Cardiac muscle cell (in vitro differentiated cells and primary cell): Measurements from ENCODE around the gene ALK. TPM values are rescaled to one million over a fixed set of nuclear protein-coding genes. Genes with fewer than 3 reads are reported as not detected.

Experiments used
- DNase-seq, 2 donors: peaks; one replicate each; pipeline versions ENCODE4 v3.0.0 to v3.0.0-alpha.2; 2010 to 2017; ENCODE audit warnings: low read depth in 1 of 2, low spot score in 1 of 2
- H3K27ac ChIP-seq: fragments of 200-600 bp; sonication (generic); 2 replicates; pipeline ENCODE4 v1.5.1; 2016
- H3K27me3 ChIP-seq: fragments of 200-600 bp; sonication (generic); 2 replicates; pipeline ENCODE4 v1.6.0; 2016; ENCODE audit warnings: control low read depth
- H3K36me3 ChIP-seq: fragments of 200-600 bp; sonication (generic); 2 replicates; pipeline ENCODE4 v1.5.1; 2016; ENCODE audit warnings: control low read depth
- H3K4me1 ChIP-seq: fragments of 200-600 bp; sonication (generic); 2 replicates; pipeline ENCODE4 v1.8.1; 2017; ENCODE audit warnings: low read depth, mild to moderate bottlenecking, mixed run types
- H3K4me3 ChIP-seq: fragments of 200-600 bp; sonication (generic); 2 replicates; pipeline ENCODE4 v1.5.1; 2016; ENCODE audit warnings: mild to moderate bottlenecking
- H3K9me3 ChIP-seq: fragments of 200-600 bp; sonication (generic); 2 replicates; pipeline ENCODE4 v1.5.1; 2017; ENCODE audit warnings: low read depth, mild to moderate bottlenecking, control low read depth
- polyA plus RNA-seq: library from polyadenylated mRNA; unstranded; fragments of >200 nt; fragmentation: Nextera tagmentation; extraction: Ambion mirVana; gene quantifications from 2 replicates; pipeline ENCODE4 v1.2.1, GENCODE V29; 2016
- total RNA-seq: library from RNA; depleted of rRNA; stranded (reverse); fragments of >200 nt; gene quantifications from 2 replicates; pipeline ENCODE4 v1.2.3, GENCODE V29; 2016
- TF ChIP-seq, protein P1 (sequence below): IDR thresholded peaks from 2 replicates; pipeline ENCODE4 v1.5.1; 2012; ENCODE audit warnings: low read depth, mild to moderate bottlenecking, low read length

The ALK gene
- total and polyA plus RNA-seq, 2 experiments from 2014 or later: 1.8 to 4.3 TPM

DNA sequence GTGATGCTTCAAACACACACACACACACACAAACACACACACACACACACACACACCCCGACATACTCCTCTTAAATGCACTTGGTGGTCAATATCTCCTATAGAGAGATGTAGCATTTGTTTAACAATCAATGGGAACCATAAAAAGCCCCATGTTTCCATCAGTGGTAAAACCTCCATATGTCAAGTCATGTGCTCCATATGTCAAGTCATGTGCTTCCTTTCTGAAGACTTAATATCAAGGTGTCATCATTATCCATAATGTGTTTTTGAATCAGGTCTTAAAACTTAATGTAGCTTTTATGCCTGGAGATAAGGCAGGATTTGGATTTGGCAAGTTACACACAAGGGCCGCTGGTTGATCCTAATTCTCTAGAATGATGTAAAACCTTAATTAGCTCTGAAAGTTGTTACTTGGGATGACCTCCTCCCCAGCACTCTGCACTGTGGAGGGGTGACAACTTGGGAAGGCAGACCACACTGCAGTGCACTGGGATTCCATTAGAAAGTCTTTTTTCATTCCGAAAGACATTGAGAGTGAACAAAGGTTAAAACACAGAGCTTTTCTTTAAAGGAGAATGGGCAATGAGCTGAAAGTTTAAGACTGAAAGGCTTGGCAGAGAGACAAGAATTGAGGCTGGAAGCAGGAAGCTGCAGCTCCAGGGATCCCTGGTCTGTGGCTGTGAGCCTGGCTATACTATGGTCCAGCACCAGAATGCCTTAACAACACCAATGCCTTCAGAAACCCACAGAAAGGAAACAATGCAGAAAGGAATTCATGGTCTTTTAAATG is 26.4 kb downstream of the ALK start:
- H3K9me3 ChIP-seq: no peaks in the 10 kb centered on the region
- H3K27ac ChIP-seq: no peak overlapping the region

DNA sequence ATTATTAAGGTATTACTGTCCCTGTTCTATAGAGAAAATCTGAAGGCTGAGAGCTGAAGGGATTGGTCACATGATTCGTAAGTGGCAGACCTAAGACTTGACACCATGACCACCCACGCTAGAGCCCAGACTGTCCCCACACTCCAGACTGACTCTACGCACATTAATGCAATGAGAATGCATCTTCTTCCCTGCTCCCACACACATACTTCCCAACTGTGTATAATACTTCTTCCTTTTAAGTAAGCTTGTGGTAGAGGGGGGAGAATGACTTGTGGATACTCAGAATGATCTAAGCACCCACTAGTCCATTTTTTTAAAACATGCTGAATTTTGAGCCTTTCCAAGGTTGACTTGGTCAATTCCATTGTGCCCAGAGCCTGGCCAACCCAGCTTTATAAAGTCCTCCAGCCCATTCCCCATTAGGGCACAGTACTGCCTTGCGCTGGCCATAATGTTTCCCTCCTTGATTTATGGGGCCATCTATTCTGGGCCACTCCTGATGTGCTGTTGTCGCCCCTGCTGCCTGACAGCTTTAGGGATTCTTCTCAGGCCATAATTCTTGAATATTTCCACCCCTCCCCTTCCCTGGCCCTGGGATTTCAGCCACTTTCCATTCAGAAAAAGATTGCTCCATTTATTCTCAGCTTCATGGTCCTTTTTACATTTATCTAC is 28.7 kb downstream of the ALK start:
- TF ChIP-seq, protein P1, sequence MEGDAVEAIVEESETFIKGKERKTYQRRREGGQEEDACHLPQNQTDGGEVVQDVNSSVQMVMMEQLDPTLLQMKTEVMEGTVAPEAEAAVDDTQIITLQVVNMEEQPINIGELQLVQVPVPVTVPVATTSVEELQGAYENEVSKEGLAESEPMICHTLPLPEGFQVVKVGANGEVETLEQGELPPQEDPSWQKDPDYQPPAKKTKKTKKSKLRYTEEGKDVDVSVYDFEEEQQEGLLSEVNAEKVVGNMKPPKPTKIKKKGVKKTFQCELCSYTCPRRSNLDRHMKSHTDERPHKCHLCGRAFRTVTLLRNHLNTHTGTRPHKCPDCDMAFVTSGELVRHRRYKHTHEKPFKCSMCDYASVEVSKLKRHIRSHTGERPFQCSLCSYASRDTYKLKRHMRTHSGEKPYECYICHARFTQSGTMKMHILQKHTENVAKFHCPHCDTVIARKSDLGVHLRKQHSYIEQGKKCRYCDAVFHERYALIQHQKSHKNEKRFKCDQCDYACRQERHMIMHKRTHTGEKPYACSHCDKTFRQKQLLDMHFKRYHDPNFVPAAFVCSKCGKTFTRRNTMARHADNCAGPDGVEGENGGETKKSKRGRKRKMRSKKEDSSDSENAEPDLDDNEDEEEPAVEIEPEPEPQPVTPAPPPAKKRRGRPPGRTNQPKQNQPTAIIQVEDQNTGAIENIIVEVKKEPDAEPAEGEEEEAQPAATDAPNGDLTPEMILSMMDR: no peak
- Histone ChIP-seq H3K4me1 (no peaks in the 10 kb centered on the region), H3K9me3 (no peaks in the 10 kb centered on the region), H3K4me3 (no peak overlapping the region), H3K27ac (no peak overlapping the region), H3K36me3 (no peaks in the 10 kb centered on the region), H3K27me3 (peaks cover 47% of the 10 kb centered on the region)
- no peak for DNase-seq

More for the DNA sequence above, 26.4 kb downstream of the ALK start:
- Histone ChIP-seq H3K4me1 (no peaks in the 10 kb centered on the region), H3K36me3 (no peaks in the 10 kb centered on the region), H3K4me3 (no peak overlapping the region), H3K27me3 (peaks cover 64% of the 10 kb centered on the region)
- DNase-seq: no peak
- TF ChIP-seq, protein P1: no peak

- Histone ChIP-seq H3K27ac (no peak overlapping the region), H3K9me3 (no peaks in the 10 kb centered on the region), H3K4me3 (no peak overlapping the region), H3K36me3 (no peaks in the 10 kb centered on the region), H3K27me3 (no peaks in the 10 kb centered on the region), H3K4me1 (no peaks in the 10 kb centered on the region)
- no peak for DNase-seq
- TF ChIP-seq, protein P1: no peak
Measured at GRCh38 chr2:29881089-29881730, 40.2 kb downstream of the ALK start.

DNA sequence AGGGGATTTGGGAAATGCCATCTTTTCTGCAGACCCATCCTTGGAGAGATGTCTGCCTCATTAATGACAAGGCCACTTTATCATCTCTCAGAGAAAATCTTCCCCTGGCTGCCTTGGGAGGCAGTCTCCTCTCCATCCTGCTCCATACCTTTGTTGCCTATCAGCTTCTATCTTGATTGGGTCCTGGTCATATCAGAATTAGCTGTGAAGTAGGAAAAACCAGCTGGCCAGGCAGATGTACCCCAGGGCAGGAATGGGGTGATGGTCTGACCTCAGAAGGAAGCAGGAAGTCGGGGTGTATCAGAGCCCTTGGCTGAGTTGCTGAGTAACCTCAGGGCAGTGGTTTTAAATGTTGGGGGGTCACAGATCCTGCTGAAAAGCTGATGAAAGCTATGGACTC is 41.3 kb downstream of the ALK start:
- Histone ChIP-seq H3K27me3 (no peaks in the 10 kb centered on the region), H3K9me3 (no peaks in the 10 kb centered on the region), H3K27ac (no peak overlapping the region), H3K4me1 (no peaks in the 10 kb centered on the region), H3K36me3 (no peaks in the 10 kb centered on the region), H3K4me3 (no peak overlapping the region)
- no peak for DNase-seq
- TF ChIP-seq, protein P1: no peak

GRCh38 chr2:29879456-29879855 is 41.9 kb downstream of the ALK start:
- TF ChIP-seq, protein P1: no peak
- no peak for DNase-seq
- no peak overlapping the region for H3K4me3 ChIP-seq

More at GRCh38 chr2:29879456-29879855, 41.9 kb downstream of the ALK start:
- Histone ChIP-seq H3K27ac (no peak overlapping the region), H3K4me1 (peaks cover 5% of the 10 kb centered on the region), H3K9me3 (no peaks in the 10 kb centered on the region), H3K27me3 (no peaks in the 10 kb centered on the region), H3K36me3 (no peaks in the 10 kb centered on the region)
